H1 (cell line): ENCODE data around the gene DDA1. TPM values are rescaled to one million over a fixed set of nuclear protein-coding genes. Genes with fewer than 3 reads are reported as not detected.
A peak's percentile ranks its signal among the peaks of the same experiment; 100 is the strongest.

Experiments
- BCL11A ChIP-seq, 2 experiments: IDR thresholded peaks; one replicate each; pipeline ENCODE4 v1.6.1; 2011; ENCODE audit warnings: low read depth in 2 of 2, low read length in 2 of 2, mild to moderate bottlenecking in 2 of 2
- CEBPB ChIP-seq: IDR thresholded peaks from 2 replicates; pipeline ENCODE4 v1.6.1; 2012; ENCODE audit warnings: low read depth, low read length
- CTCF ChIP-seq, 3 experiments: IDR thresholded peaks; 1 replicate in 2 of 3; 2 replicates in 1 of 3; pipeline versions ENCODE4 v1.5.1 to v1.6.1; 2011; ENCODE audit warnings: low read length in 3 of 3, mild to moderate bottlenecking in 3 of 3, inconsistent platforms in 2 of 3, low read depth in 1 of 3, moderate library complexity in 1 of 3; ENCODE audit not compliant: insufficient read depth in 1 of 3; ENCODE audit errors: control extremely low read depth in 1 of 3
- E2F6 ChIP-seq: IDR thresholded peaks from 2 replicates; pipeline ENCODE4 v1.6.1; 2012; ENCODE audit warnings: inconsistent platforms
- EZH2 ChIP-seq: fragments of 200-600 bp; sonication (generic); IDR thresholded peaks from 2 replicates; pipeline ENCODE4 v1.7.1; 2012; ENCODE audit warnings: low read depth, mild to moderate bottlenecking, moderate library complexity, low read length, inconsistent platforms; ENCODE audit not compliant: severe bottlenecking
- GABPA ChIP-seq: IDR thresholded peaks from 2 replicates; pipeline ENCODE4 v1.6.1; 2011; ENCODE audit warnings: mild to moderate bottlenecking, low read length, moderate library complexity, borderline replicate concordance; ENCODE audit not compliant: insufficient read depth
- GTF2F1 ChIP-seq: IDR thresholded peaks from 2 replicates; pipeline ENCODE4 v1.6.1; 2012; ENCODE audit warnings: low read depth, low read length, improper control_type of control experiment, borderline replicate concordance
- HDAC2 ChIP-seq, 2 experiments: fragments of 300-600 bp in 1 of 2; sonication (generic) in 1 of 2; IDR thresholded peaks; 2 replicates each; pipeline ENCODE4 v1.6.1; 2011 to 2012; ENCODE audit warnings: low read depth in 2 of 2, low read length in 2 of 2, mild to moderate bottlenecking in 2 of 2, moderate library complexity in 2 of 2, borderline replicate concordance in 1 of 2, inconsistent platforms in 1 of 2
- KDM1A ChIP-seq: fragments of 200-600, 300-600 bp; sonication (generic); IDR thresholded peaks from 2 replicates; pipeline ENCODE4 v1.7.1; 2016; ENCODE audit warnings: mild to moderate bottlenecking, low read length, borderline replicate concordance
- KDM4A ChIP-seq: IDR thresholded peaks from one replicate; pipeline ENCODE4 v1.7.1; 2012; ENCODE audit warnings: low read depth, mild to moderate bottlenecking, moderate library complexity, low read length, inconsistent platforms; ENCODE audit not compliant: severe bottlenecking
- KDM5A ChIP-seq: fragments of 200-600 bp; IDR thresholded peaks from 2 replicates; pipeline ENCODE4 v1.7.1; 2012; ENCODE audit warnings: mild to moderate bottlenecking, low read length, inconsistent platforms, mixed read lengths
- PHF8 ChIP-seq: fragments of 200-600 bp; sonication (generic); conservative IDR thresholded peaks from 2 replicates; pipeline ENCODE4 v1.7.1; 2012; ENCODE audit warnings: low read depth, mild to moderate bottlenecking, inconsistent platforms, low read length, moderate library complexity
- RAD21 ChIP-seq, 2 experiments: IDR thresholded peaks in 1 of 2; conservative IDR thresholded peaks in 1 of 2; 2 replicates each; pipeline ENCODE4 v1.6.1; 2011; ENCODE audit warnings: low read depth in 2 of 2, low read length in 2 of 2, improper control_type of control experiment in 1 of 2, inconsistent platforms in 1 of 2, mild to moderate bottlenecking in 1 of 2, moderate library complexity in 1 of 2
- RBBP5 ChIP-seq: IDR thresholded peaks from 2 replicates; pipeline ENCODE4 v1.7.1; 2012; ENCODE audit warnings: low read depth, mild to moderate bottlenecking, inconsistent platforms, low read length, moderate library complexity, borderline replicate concordance
- RXRA ChIP-seq: IDR thresholded peaks from 2 replicates; pipeline ENCODE4 v1.6.1; 2011; ENCODE audit warnings: low read depth, mild to moderate bottlenecking, low read length, moderate library complexity; ENCODE audit not compliant: insufficient read depth
- TAF1 ChIP-seq: IDR thresholded peaks from 2 replicates; pipeline ENCODE4 v1.6.1; 2011; ENCODE audit warnings: mild to moderate bottlenecking, low read depth, low read length
- TAF7 ChIP-seq: optimal IDR thresholded peaks from 2 replicates; pipeline ENCODE3; 2011; ENCODE audit warnings: low read depth, mild to moderate bottlenecking, inconsistent platforms, low read length, moderate library complexity, borderline replicate concordance
- TEAD4 ChIP-seq: IDR thresholded peaks from 2 replicates; pipeline ENCODE4 v1.6.1; 2012; ENCODE audit warnings: low read depth, low read length, inconsistent platforms, mixed read lengths
- ZNF274 ChIP-seq: IDR thresholded peaks from 2 replicates; pipeline ENCODE4 v1.7.0; 2012; ENCODE audit warnings: low read length, borderline replicate concordance; ENCODE audit errors: extremely low read depth
- polyA plus RNA-seq, 7 experiments: library from polyadenylated mRNA; depleted of rRNA in 3 of 7; stranded (reverse) in 5 of 7; unstranded in 2 of 7; fragments of >200 nt in 5 of 7; fragments of 200-250 nt in 2 of 7; gene quantifications; 1 replicate in 5 of 7; 2 replicates in 1 of 7; 4 replicates in 1 of 7; pipeline versions ENCODE4 v1.2.1 to v1.2.3, GENCODE V29; 2011 to 2013; ENCODE audit warnings: missing spikeins in 2 of 7, mixed read lengths in 2 of 7
- total RNA-seq: library from RNA; stranded (reverse); fragmentation: NEBNext Ultra II Directional; extraction: Animal tissue kit (Norgen Biotek cat#: 25700); gene quantifications from 2 replicates; pipeline ENCODE4 v1.2.1, GENCODE V29; 2021

DDA1 gene
- total and polyA plus RNA-seq, 2 of the 8 experiments (the other 6 are each of a cell fraction or from before 2014, with no cell fraction given) = 29.2 to 34.5 TPM

GRCh38 chr19:17292301-17293074 lies 16.9 kb upstream of the DDA1 start (continued):
- peak; percentile 69 to 81 (median 74) for TF ChIP-seq CTCF (IDR thresholded peaks at IDR 0.05; ENCODE audit: control extremely low read depth in 1 of 3, insufficient read depth in 1 of 3, low read depth in 1 of 3, low read length in 3 of 3)
- TF ChIP-seq HDAC2 (IDR thresholded peaks at IDR 0.05; ENCODE audit: borderline replicate concordance in 1 of 2, low read depth in 2 of 2, low read length in 2 of 2) = no peak; a peak in 1 of 4 replicates
- no peak for TF ChIP-seq KDM1A
- no peak for TF ChIP-seq BCL11A (IDR thresholded peaks at IDR 0.05; ENCODE audit: low read depth in 2 of 2, low read length in 2 of 2)
- TF ChIP-seq PHF8 = peak; percentile 88
- no peak for TF ChIP-seq RXRA
- TF ChIP-seq KDM5A = no peak
- TF ChIP-seq TAF7 = peak; percentile 53
- TF ChIP-seq TEAD4 = peak; percentile 86
- TF ChIP-seq TAF1 = peak; percentile 79; the same call in 1 of the 2 replicates
- TF ChIP-seq GABPA = 0 out of 2 replicates have a peak, but pooled peaks have one; percentile 29
- no peak for TF ChIP-seq ZNF274
- TF ChIP-seq CEBPB = no peak
- TF ChIP-seq KDM4A = peak; percentile 69
- peak; percentile 72 to 74 for TF ChIP-seq RAD21 (IDR thresholded peaks at IDR 0.05 in 1 of 2, conservative IDR thresholded peaks at IDR 0.05 in 1 of 2; ENCODE audit: low read depth in 2 of 2, low read length in 2 of 2)
- TF ChIP-seq GTF2F1 = no peak; the same call in 1 of the 2 replicates
- TF ChIP-seq EZH2 = no peak
- peak; percentile 78 for TF ChIP-seq E2F6
- TF ChIP-seq RBBP5 = peak; percentile 73
